Astrocyte (in vitro differentiated cells and primary cell): ENCODE measurements around the gene SSTR5. TPM values are rescaled to one million over a fixed set of nuclear protein-coding genes. Genes with fewer than 3 reads are reported as not detected.

Experiments
- DNase-seq: peaks from one replicate; pipeline ENCODE4 v3.0.0-alpha.2; 2010; ENCODE audit warnings: low read depth
- FAIRE-seq: peaks from 2 replicates; lab custom pipeline; 2011; peaks lifted over from hg19 to GRCh38; lab: Jason Lieb, UNC
- H2AFZ ChIP-seq: 2 replicates; pipeline ENCODE4 v1.6.0; 2012; ENCODE audit warnings: low read depth, low read length, inconsistent platforms
- H3K27ac ChIP-seq: 2 replicates; pipeline ENCODE4 v1.5.1; 2011; ENCODE audit warnings: low read depth, low read length, inconsistent platforms
- H3K27me3 ChIP-seq: 2 replicates; pipeline ENCODE4 v1.6.0; 2011; ENCODE audit warnings: low read length, inconsistent platforms; ENCODE audit not compliant: insufficient read depth
- H3K36me3 ChIP-seq: 2 replicates; pipeline ENCODE4 v1.5.1; 2011; ENCODE audit warnings: low read length, inconsistent platforms; ENCODE audit not compliant: insufficient read depth
- H3K4me1 ChIP-seq: 2 replicates; pipeline ENCODE4 v1.5.1; 2011; ENCODE audit warnings: low read length, inconsistent platforms; ENCODE audit not compliant: insufficient read depth
- H3K4me2 ChIP-seq: 2 replicates; pipeline ENCODE4 v1.6.0; 2012; ENCODE audit warnings: low read length, inconsistent platforms
- H3K4me3 ChIP-seq: 2 replicates; pipeline ENCODE4 v1.5.1; 2011; ENCODE audit warnings: low read depth, mild to moderate bottlenecking, low read length, inconsistent platforms; ENCODE audit not compliant: insufficient read depth
- H3K79me2 ChIP-seq: 2 replicates; pipeline ENCODE4 v1.6.0; 2012; ENCODE audit warnings: mild to moderate bottlenecking, low read length, inconsistent platforms; ENCODE audit not compliant: insufficient read depth
- H3K9ac ChIP-seq: 2 replicates; pipeline ENCODE4 v1.6.0; 2012; ENCODE audit warnings: mild to moderate bottlenecking, low read length, inconsistent platforms
- H3K9me3 ChIP-seq: 2 replicates; pipeline ENCODE4 v1.5.1; 2012; ENCODE audit warnings: low read depth, mild to moderate bottlenecking, low read length, inconsistent platforms; ENCODE audit not compliant: insufficient read depth
- H4K20me1 ChIP-seq: 2 replicates; pipeline ENCODE4 v1.6.0; 2012; ENCODE audit warnings: low read length, inconsistent platforms; ENCODE audit not compliant: insufficient read depth
- H3K27ac Mint-ChIP-seq: one replicate; pipeline ENCODE4 v1.8.0; 2021; ENCODE audit warnings: mild to moderate bottlenecking, mixed read lengths; ENCODE audit not compliant: unreplicated experiment
- H3K27me3 Mint-ChIP-seq: one replicate; pipeline ENCODE4 v1.8.0; 2021; ENCODE audit warnings: low read depth, mixed read lengths; ENCODE audit not compliant: unreplicated experiment
- H3K36me3 Mint-ChIP-seq: one replicate; pipeline ENCODE4 v1.8.0; 2021; ENCODE audit warnings: low read depth, mixed read lengths; ENCODE audit not compliant: unreplicated experiment
- H3K4me1 Mint-ChIP-seq: one replicate; pipeline ENCODE4 v1.8.0; 2021; ENCODE audit warnings: low read depth, mixed read lengths; ENCODE audit not compliant: unreplicated experiment
- H3K4me3 Mint-ChIP-seq: one replicate; pipeline ENCODE4 v1.8.0; 2021; ENCODE audit warnings: mild to moderate bottlenecking, moderate library complexity, mixed read lengths; ENCODE audit not compliant: unreplicated experiment
- H3K9me3 Mint-ChIP-seq: one replicate; pipeline ENCODE4 v1.8.0; 2021; ENCODE audit warnings: mild to moderate bottlenecking, mixed read lengths; ENCODE audit not compliant: unreplicated experiment
- EZH2 ChIP-seq: IDR thresholded peaks from 2 replicates; pipeline ENCODE4 v1.6.1; 2012; ENCODE audit warnings: mild to moderate bottlenecking, low read length, inconsistent platforms; ENCODE audit not compliant: insufficient read depth
- total RNA-seq: library from RNA; stranded (reverse); gene quantifications from 2 replicates; pipeline ENCODE4 v1.2.1, GENCODE V29; 2021
- TF ChIP-seq, protein P1 (sequence below): IDR thresholded peaks from 2 replicates; pipeline ENCODE4 v1.5.1; 2011; ENCODE audit warnings: low read depth, mild to moderate bottlenecking, inconsistent platforms, low read length, moderate library complexity; ENCODE audit not compliant: insufficient read depth

SSTR5 gene
- total RNA-seq, 1 donor from 2014 or later = not detected

DNA sequence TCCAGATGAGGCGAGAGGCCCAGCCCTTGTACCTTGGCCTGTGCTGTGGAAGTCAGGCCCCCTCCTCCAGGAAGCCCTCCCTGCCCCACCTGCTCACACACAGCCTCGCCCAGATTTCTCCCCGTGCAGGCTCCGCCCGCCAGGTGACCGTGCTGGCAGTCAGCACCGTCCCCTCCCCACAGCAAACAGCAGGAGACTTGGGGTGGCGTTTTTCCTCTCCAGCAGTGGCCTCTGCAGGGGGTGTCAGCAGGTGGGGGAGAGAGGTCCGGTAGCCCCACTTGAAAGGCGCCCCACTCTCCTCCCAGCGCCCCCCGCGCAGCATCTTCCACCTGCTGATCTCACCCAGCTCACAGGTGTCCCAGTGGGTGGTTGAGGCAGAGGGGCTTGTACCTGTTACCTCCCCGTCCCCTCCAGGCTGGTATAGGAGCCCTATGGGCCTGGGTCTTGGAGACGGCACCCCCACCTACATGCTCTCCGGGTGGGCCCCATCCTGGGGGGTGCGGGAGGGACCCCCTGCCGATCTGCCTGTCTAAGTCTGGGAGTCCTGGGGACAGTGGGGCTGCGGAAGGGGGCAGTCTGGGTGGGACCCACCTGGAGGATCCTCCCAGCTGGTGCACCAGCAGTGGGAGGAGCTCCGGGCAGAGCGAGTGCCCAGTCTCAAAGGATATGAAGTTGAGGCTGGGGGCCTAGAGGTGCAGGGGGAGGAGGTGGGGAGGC, 27.7 kb downstream of the SSTR5 start:
- Mint-ChIP-seq H3K9me3 (no peaks in the 10 kb centered on the region), H3K27me3 (peaks cover 12% of the 10 kb centered on the region), H3K27ac (no peak overlapping the region), H3K4me3 (no peak overlapping the region), H3K4me1 (no peaks in the 10 kb centered on the region), H3K36me3 (no peaks in the 10 kb centered on the region)
- Histone ChIP-seq H2AFZ (no peak overlapping the region), H3K79me2 (no peaks in the 10 kb centered on the region), H3K27me3 (peaks cover 8% of the 10 kb centered on the region), H3K9ac (no peak overlapping the region), H3K4me3 (no peak overlapping the region), H4K20me1 (no peaks in the 10 kb centered on the region), H3K4me2 (no peak overlapping the region), H3K36me3 (no peaks in the 10 kb centered on the region), H3K4me1 (peaks cover 2% of the 10 kb centered on the region), H3K27ac (no peak overlapping the region), H3K9me3 (no peaks in the 10 kb centered on the region)
- DNase-seq (no peak), FAIRE-seq (no peak)
- no peak for TF ChIP-seq EZH2
- TF ChIP-seq, protein P1, sequence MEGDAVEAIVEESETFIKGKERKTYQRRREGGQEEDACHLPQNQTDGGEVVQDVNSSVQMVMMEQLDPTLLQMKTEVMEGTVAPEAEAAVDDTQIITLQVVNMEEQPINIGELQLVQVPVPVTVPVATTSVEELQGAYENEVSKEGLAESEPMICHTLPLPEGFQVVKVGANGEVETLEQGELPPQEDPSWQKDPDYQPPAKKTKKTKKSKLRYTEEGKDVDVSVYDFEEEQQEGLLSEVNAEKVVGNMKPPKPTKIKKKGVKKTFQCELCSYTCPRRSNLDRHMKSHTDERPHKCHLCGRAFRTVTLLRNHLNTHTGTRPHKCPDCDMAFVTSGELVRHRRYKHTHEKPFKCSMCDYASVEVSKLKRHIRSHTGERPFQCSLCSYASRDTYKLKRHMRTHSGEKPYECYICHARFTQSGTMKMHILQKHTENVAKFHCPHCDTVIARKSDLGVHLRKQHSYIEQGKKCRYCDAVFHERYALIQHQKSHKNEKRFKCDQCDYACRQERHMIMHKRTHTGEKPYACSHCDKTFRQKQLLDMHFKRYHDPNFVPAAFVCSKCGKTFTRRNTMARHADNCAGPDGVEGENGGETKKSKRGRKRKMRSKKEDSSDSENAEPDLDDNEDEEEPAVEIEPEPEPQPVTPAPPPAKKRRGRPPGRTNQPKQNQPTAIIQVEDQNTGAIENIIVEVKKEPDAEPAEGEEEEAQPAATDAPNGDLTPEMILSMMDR = no peak

DNA sequence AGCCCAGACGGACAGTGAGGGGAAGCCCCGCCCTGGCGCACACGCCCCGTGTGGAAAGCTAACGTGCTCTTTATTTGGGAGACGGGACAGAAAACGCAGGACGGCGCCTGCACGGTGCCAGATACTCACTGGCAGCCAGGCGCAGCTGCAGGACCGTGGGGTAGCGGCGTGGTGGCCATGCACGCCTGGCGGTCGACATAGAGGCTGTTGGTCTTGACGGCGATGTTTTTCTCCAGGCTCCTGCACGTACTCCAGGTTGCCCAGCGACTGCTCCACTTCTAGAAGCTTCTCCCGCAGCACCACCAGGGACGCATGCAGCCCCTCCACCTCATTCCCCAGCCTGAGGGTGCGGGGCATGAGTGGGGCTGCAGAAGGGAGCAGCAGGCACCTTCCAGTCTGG, 28.6 kb downstream of the SSTR5 start:
- H3K4me3 ChIP-seq = no peak overlapping the region
- no peaks in the 10 kb centered on the region for H3K79me2 ChIP-seq
- H4K20me1 ChIP-seq = no peaks in the 10 kb centered on the region
- peaks cover 2% of the 10 kb centered on the region for H3K4me1 ChIP-seq
- H3K9ac ChIP-seq = no peak overlapping the region
- no peaks in the 10 kb centered on the region for H3K9me3 ChIP-seq
- no peak overlapping the region for H3K4me2 ChIP-seq
- H3K36me3 ChIP-seq = no peaks in the 10 kb centered on the region
- H3K27me3 ChIP-seq = peaks cover 6% of the 10 kb centered on the region
- Mint-ChIP-seq H3K27me3 (peaks cover 13% of the 10 kb centered on the region), H3K4me1 (no peaks in the 10 kb centered on the region), H3K27ac (no peak overlapping the region), H3K4me3 (no peak overlapping the region), H3K9me3 (no peaks in the 10 kb centered on the region), H3K36me3 (no peaks in the 10 kb centered on the region)
- no peak overlapping the region for H2AFZ ChIP-seq
- no peak for TF ChIP-seq EZH2
- TF ChIP-seq, protein P1 = no peak
- DNase-seq = no peak
- no peak for FAIRE-seq
- no peak overlapping the region for H3K27ac ChIP-seq

DNA sequence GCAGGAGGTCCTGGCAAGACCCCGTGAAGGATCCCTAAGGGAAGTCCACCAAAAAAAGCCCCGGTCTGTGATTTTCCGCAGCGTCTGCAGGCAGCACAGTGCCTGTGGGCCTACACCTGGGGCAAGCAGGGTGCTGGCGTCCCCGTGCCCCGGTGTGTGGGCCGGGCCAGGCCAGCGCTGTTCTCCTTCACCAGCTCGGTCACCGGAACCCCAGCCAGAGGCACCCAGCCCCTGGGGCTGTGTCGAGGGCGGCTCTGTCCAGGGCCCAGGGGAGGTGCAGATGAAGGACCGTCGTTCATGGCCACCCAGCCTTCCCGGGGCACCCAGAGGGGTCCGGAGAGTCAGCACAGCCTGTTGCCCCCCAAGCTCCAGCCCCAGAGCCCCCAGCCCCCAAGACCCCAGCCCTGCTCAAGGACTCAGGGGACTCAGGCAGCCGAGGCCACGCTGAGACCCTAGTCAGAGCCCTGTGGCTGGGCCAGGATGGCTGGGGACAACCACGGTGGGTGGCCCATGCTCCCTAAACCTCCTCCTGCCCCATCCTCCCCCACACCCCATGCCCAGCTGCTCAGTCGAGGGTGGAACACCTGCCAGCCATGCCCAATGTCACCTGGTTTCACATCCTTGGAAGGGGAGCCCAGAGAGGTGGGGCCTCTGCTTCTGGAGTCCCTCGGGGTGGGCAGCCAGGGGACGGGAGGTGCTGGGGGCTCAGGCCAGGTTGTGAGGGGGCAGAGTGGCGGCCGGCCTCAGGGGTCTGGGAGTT, 29.2 kb downstream of the SSTR5 start:
- Histone ChIP-seq H3K4me1 (peaks cover 2% of the 10 kb centered on the region), H4K20me1 (no peaks in the 10 kb centered on the region), H3K36me3 (no peaks in the 10 kb centered on the region), H3K4me3 (no peak overlapping the region), H3K27ac (no peak overlapping the region), H2AFZ (no peak overlapping the region), H3K9me3 (no peaks in the 10 kb centered on the region), H3K79me2 (no peaks in the 10 kb centered on the region), H3K4me2 (no peak overlapping the region), H3K9ac (no peak overlapping the region), H3K27me3 (peaks cover 6% of the 10 kb centered on the region)
- no peaks in the 10 kb centered on the region for H3K9me3 Mint-ChIP-seq
- TF ChIP-seq, protein P1 = no peak
- TF ChIP-seq EZH2 = no peak
- peaks cover 13% of the 10 kb centered on the region for H3K27me3 Mint-ChIP-seq
- no peak overlapping the region for H3K4me3 Mint-ChIP-seq
- no peaks in the 10 kb centered on the region for H3K36me3 Mint-ChIP-seq
- FAIRE-seq (no peak), DNase-seq (no peak)
- H3K4me1 Mint-ChIP-seq = no peaks in the 10 kb centered on the region
- no peak overlapping the region for H3K27ac Mint-ChIP-seq
